K562 (cell line): ENCODE measurements around the gene RCSD1.

ENCODE experiments used
- EGR1 ChIP-seq: fragments of 450-650 bp; conservative IDR thresholded peaks from 2 replicates; pipeline ENCODE4 v1.6.1; 2017; ENCODE audit warnings: mild to moderate bottlenecking
- GATA2 ChIP-seq: sonication (generic); formaldehyde crosslinking; IDR thresholded peaks from 2 replicates; pipeline ENCODE4 v1.4.0; 2020; ENCODE audit warnings: mild to moderate bottlenecking, missing genetic modification reagents
- HOXB6 ChIP-seq: fragments of 250-450 bp; sonication (Bioruptor Pico); IDR thresholded peaks from 2 replicates; pipeline ENCODE4 v1.5.1; 2022; ENCODE audit warnings: mild to moderate bottlenecking, borderline replicate concordance
- KDM1A ChIP-seq, 2 experiments: fragments of 450-650 bp; IDR thresholded peaks; 2 replicates each; pipeline ENCODE4 v1.6.1; 2016; ENCODE audit warnings: mild to moderate bottlenecking in 2 of 2
- MEF2D ChIP-seq: conservative IDR thresholded peaks from 2 replicates; pipeline ENCODE4 v1.6.1; 2016; ENCODE audit warnings: low read depth, missing genetic modification characterization, missing compliant biosample characterization
- ZNF143 ChIP-seq: sonication (generic); formaldehyde crosslinking; IDR thresholded peaks from 2 replicates; pipeline ENCODE4 v1.9.0; 2022; ENCODE audit warnings: mild to moderate bottlenecking, missing genetic modification reagents
- TF ChIP-seq, protein P1 (sequence below): sonication (generic); formaldehyde crosslinking; IDR thresholded peaks from 2 replicates; pipeline ENCODE4 v1.8.0; 2022; ENCODE audit warnings: mild to moderate bottlenecking, low read depth, missing genetic modification reagents
- TF ChIP-seq, protein P2 (sequence below): sonication (generic); formaldehyde crosslinking; IDR thresholded peaks from 2 replicates; pipeline ENCODE4 v1.8.1; 2023; ENCODE audit warnings: mild to moderate bottlenecking, missing genetic modification reagents

- TF ChIP-seq EGR1 (no peak), GATA2 (CRISPR knock-in tag) (no peak), HOXB6 (CRISPR knock-in tag) (no peak), KDM1A (IDR thresholded peaks at IDR 0.05) (no peak), ZNF143 (CRISPR knock-in tag) (no peak), MEF2D (no peak)
- TF ChIP-seq, protein P1, sequence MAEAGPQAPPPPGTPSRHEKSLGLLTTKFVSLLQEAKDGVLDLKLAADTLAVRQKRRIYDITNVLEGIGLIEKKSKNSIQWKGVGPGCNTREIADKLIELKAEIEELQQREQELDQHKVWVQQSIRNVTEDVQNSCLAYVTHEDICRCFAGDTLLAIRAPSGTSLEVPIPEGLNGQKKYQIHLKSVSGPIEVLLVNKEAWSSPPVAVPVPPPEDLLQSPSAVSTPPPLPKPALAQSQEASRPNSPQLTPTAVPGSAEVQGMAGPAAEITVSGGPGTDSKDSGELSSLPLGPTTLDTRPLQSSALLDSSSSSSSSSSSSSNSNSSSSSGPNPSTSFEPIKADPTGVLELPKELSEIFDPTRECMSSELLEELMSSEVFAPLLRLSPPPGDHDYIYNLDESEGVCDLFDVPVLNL (CRISPR knock-in tag): no peak
- TF ChIP-seq, protein P2, sequence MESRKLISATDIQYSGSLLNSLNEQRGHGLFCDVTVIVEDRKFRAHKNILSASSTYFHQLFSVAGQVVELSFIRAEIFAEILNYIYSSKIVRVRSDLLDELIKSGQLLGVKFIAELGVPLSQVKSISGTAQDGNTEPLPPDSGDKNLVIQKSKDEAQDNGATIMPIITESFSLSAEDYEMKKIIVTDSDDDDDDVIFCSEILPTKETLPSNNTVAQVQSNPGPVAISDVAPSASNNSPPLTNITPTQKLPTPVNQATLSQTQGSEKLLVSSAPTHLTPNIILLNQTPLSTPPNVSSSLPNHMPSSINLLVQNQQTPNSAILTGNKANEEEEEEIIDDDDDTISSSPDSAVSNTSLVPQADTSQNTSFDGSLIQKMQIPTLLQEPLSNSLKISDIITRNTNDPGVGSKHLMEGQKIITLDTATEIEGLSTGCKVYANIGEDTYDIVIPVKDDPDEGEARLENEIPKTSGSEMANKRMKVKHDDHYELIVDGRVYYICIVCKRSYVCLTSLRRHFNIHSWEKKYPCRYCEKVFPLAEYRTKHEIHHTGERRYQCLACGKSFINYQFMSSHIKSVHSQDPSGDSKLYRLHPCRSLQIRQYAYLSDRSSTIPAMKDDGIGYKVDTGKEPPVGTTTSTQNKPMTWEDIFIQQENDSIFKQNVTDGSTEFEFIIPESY (CRISPR knock-in tag): no peak
Measured at GRCh38 chr1:167640051-167640450, 10.0 kb downstream of the RCSD1 start.
